ENCODE data around the gene KCNMA1.

GRCh38 chr10:77030974-77031373, 606.6 kb downstream of the KCNMA1 start:
- TF ChIP-seq CTCF (IDR thresholded peaks at IDR 0.05 in 4 of 5, conservative IDR thresholded peaks at IDR 0.05 in 1 of 5), result no peak
- no peak for TF ChIP-seq POLR2A (IDR thresholded peaks at IDR 0.05)
